Measurements from ENCODE around the gene SMPD3. TPM values are rescaled to one million over a fixed set of nuclear protein-coding genes. Genes with fewer than 3 reads are reported as not detected.

Gene SMPD3
- total and polyA plus RNA-seq, 2 of the 8 experiments (the other 6 are each of a cell fraction or from before 2014, with no cell fraction given) = 0.39 to 1.3 TPM

- Histone ChIP-seq H4K91ac (replicated peaks; ENCODE audit: insufficient read length, low read length) (no peak overlapping the region), H2AFZ (ENCODE audit: low read length) (no peak overlapping the region), H4K8ac (ENCODE audit: extremely low read depth, insufficient read depth, low read length) (no peak overlapping the region), H2BK120ac (replicated peaks; ENCODE audit: low read depth, low read length) (no peak overlapping the region), H4K5ac (ENCODE audit: insufficient read length, low read depth, low read length) (no peak overlapping the region), H3K9me3 (ENCODE audit: insufficient read depth in 2 of 2, low read depth in 1 of 2, low read length in 1 of 2) (no peaks in the 10 kb centered on the region), H2BK12ac (ENCODE audit: low read depth, low read length) (no peak overlapping the region), H3K79me1 (ENCODE audit: low read depth, low read length) (peaks cover 2% of the 10 kb centered on the region; the same call in 1 of the 2 replicates), H3K9ac (replicated peaks in 1 of 4; ENCODE audit: extremely low read depth in 1 of 4, low read depth in 3 of 4, low read length in 3 of 4) (no peak overlapping the region), H3K79me2 (ENCODE audit: control insufficient read depth in 1 of 2, insufficient read depth in 2 of 2, low read length in 2 of 2) (no peaks in the 10 kb centered on the region), H3K18ac (ENCODE audit: extremely low read depth, low read length) (no peak overlapping the region), H3K4ac (replicated peaks; ENCODE audit: insufficient read length, low read depth, low read length) (no peak overlapping the region), H3K56ac (replicated peaks; ENCODE audit: insufficient read length, low read depth, low read length) (no peak overlapping the region), H3K4me1 (replicated peaks in 1 of 4; ENCODE audit: control insufficient read depth in 3 of 4, insufficient read depth in 4 of 4, low read length in 3 of 4) (no peaks in the 10 kb centered on the region), H4K20me1 (replicated peaks in 1 of 2; ENCODE audit: control insufficient read depth in 1 of 2, insufficient read depth in 2 of 2, low read length in 2 of 2) (peaks cover 0 to 5% of the 10 kb centered on the region in 2 experiments), H2BK20ac (ENCODE audit: low read length) (no peak overlapping the region), H2BK15ac (ENCODE audit: low read length) (no peak overlapping the region), H3K23ac (ENCODE audit: insufficient read length) (no peak overlapping the region), H2BK5ac (ENCODE audit: low read depth, low read length) (0 out of 2 replicates have a peak overlapping the region, but pooled peaks have one; percentile 16), H3K36me3 (ENCODE audit: control insufficient read depth in 2 of 4, insufficient read depth in 4 of 4, low read length in 3 of 4) (peaks cover 4 to 37% (median 17%) of the 10 kb centered on the region in 4 experiments; a peak in 6 of 8 replicates), H3K4me2 (ENCODE audit: insufficient read depth in 1 of 2, low read depth in 2 of 2, low read length in 2 of 2) (no peak overlapping the region), H3K4me3 (ENCODE audit: extremely low read depth in 1 of 4, insufficient read depth in 2 of 4, low read depth in 3 of 4, low read length in 4 of 4) (no peak overlapping the region), H3K23me2 (ENCODE audit: low read depth, low read length) (no peaks in the 10 kb centered on the region; the same call in 1 of the 2 replicates), H2AK5ac (ENCODE audit: low read depth, low read length) (no peak overlapping the region), H3K14ac (ENCODE audit: insufficient read length) (no peak overlapping the region), H3K27me3 (replicated peaks in 1 of 4; ENCODE audit: control insufficient read depth in 3 of 4, extremely low read depth in 1 of 4, insufficient read depth in 3 of 4, low read length in 3 of 4) (no peaks in the 10 kb centered on the region; a peak in 1 of 7 replicates), H3K27ac (ENCODE audit: low read depth, low read length) (no peak overlapping the region)
- WGBS, 2 experiments (ENCODE audit: extremely low coverage in 1 of 2, insufficient coverage in 1 of 2, insufficient read length in 1 of 2, insufficient replicate concordance in 2 of 2, low coverage in 1 of 2, low lambda C conversion rate in 2 of 2, missing lambda C conversion rate in 1 of 2) = 90% methylated on average over 12 of the region's 12 CpGs; no CpG with 5 or more reads in 1 of the 2 experiments
- FAIRE-seq = no peak
- ChIA-PET CTCF (ENCODE audit: partially characterized antibody) (interaction anchor here (0.6 to 2.2 kb wide), 5 partner anchors 18 to 171 kb away, joined by 3 to 5 read pairs (median 3); no protein-coding TSS in a partner anchor), POLR2A (ENCODE audit: partially characterized antibody) (interaction anchor here (1.2 kb wide), 1 partner anchor 9 kb away, joined by 3 read pairs; no protein-coding TSS in a partner anchor)
- no peak for DNase-seq (ENCODE audit: low read depth in 1 of 2, low spot score in 2 of 2)
- TF ChIP-seq SP1 (IDR thresholded peaks at IDR 0.05; ENCODE audit: low read depth, low read length) = no peak
- no peak for TF ChIP-seq HDAC2 (IDR thresholded peaks at IDR 0.05; ENCODE audit: borderline replicate concordance in 1 of 2, low read depth in 2 of 2, low read length in 2 of 2)
- no peak for TF ChIP-seq TEAD4 (IDR thresholded peaks at IDR 0.05; ENCODE audit: low read depth, low read length)
Observed at GRCh38 chr16:68346892-68347480, 101.3 kb downstream of the SMPD3 start.
